Measurements from ENCODE around the gene LHPP.
"Not testable (repeated sequence)": the region's sequence is repeated elsewhere in the genome, so short reads cannot be mapped to it uniquely, and the experiment has no call there.

LHPP gene

GRCh38 chr10:124461642-124462347 is at the start of gene LHPP:
TSS of gene LHPP (plus strand) at chr10:124461823. CDS start at chr10:124461863, 40 bp downstream.
- DNase-seq, result peak; percentile 95

GRCh38 chr10:124414076-124414475 is 47.5 kb upstream of the LHPP start:
- no peak for DNase-seq

GRCh38 chr10:124415210-124415609 is 46.4 kb upstream of the LHPP start:
- no peak for DNase-seq

- DNase-seq, result no peak
These were observed 44.9 kb upstream of the LHPP start for GRCh38 chr10:124416733-124417132.

GRCh38 chr10:124417895-124418725 is 43.5 kb upstream of the LHPP start:
- peak; percentile 78 for DNase-seq

GRCh38 chr10:124418726-124419501 is 42.7 kb upstream of the LHPP start, which contains the start of gene OAT:
TSS of gene OAT (minus strand) at chr10:124418923. CDS start at chr10:124412171, 6,752 bp downstream.
- peak; percentile 98 for DNase-seq

GRCh38 chr10:124419635-124420034 is 42.0 kb upstream of the LHPP start:
- no peak for DNase-seq

GRCh38 chr10:124420254-124420653 is 41.4 kb upstream of the LHPP start:
- no peak for DNase-seq

GRCh38 chr10:124422742-124423141 is 38.9 kb upstream of the LHPP start:
- no peak for DNase-seq

- DNase-seq, result no peak
These were observed 37.8 kb upstream of the LHPP start for GRCh38 chr10:124423813-124424212.

GRCh38 chr10:124425227-124425962 is 36.2 kb upstream of the LHPP start:
- DNase-seq, result no peak

- DNase-seq, result no peak
These were observed 33.3 kb upstream of the LHPP start for GRCh38 chr10:124428207-124428777.

- DNase-seq, result no peak
These were observed 32.0 kb upstream of the LHPP start for GRCh38 chr10:124429576-124429975.

GRCh38 chr10:124430077-124430476 is 31.5 kb upstream of the LHPP start:
- DNase-seq, result no peak

GRCh38 chr10:124433461-124433860 is 28.2 kb upstream of the LHPP start:
- DNase-seq, result no peak

- DNase-seq, result not testable (repeated sequence)
These were observed 25.9 kb upstream of the LHPP start for GRCh38 chr10:124435683-124436082.

- peak; percentile 19 for DNase-seq
These were observed 25.4 kb upstream of the LHPP start for GRCh38 chr10:124436191-124436638.

GRCh38 chr10:124441694-124442093 is 19.9 kb upstream of the LHPP start:
- DNase-seq, result not testable (repeated sequence)

- DNase-seq, result no peak
These were observed 14.5 kb upstream of the LHPP start for GRCh38 chr10:124446830-124447750.

GRCh38 chr10:124447751-124448466 is 13.7 kb upstream of the LHPP start:
- DNase-seq, result no peak

Measured in activated effector memory CD4-positive, alpha-beta T cell treated with anti-CD3 and anti-CD28 coated beads, Interleukin-2, amount 50 U/mL, for 16 hours (primary cell).